ENCODE results near the gene DIS3L2.

The DIS3L2 gene

DNA sequence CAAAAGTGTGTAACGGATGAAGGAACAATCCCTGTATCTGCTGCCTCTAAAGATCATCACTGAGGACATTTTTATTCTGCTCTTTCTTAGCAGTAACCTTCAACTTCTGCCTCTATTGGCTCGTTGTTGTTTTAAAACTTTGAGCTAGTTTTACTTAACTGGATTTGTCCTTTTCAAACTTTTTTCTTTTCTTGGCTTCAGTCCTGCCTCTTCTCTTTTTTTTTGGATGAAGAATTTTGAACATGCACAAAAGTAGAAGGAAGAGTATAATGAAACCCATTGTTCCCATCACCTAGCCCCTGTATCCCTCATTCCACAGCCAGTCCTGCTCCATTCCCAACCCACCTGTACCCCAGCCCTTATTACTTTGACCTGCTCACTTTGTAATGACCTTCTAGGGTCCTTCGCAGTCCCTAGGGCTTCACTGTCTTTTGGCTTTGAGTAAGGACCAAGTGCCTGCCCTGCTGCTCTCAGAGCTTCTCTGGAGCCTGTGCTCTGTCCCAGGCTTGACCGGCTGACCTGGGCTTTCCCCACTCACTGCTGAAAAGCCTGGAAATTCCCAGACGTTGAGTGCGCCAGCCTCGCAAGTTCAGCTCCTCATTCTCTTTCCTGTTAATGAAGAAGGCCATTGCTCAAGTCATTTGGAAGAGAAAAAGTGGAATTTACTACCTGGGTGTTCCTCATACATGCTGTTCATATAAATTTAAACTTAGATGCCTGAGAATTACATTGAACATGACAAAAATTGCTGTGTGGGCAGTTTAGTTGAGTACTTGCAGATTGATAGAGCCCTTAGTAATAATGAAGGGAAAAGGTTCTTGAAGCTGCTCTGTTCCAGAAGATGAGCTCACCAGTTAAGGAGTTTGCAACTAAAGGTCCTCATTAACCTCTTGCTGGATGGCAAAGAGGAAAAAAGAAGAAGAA, 267.7 kb downstream of the DIS3L2 start:
- POLR2A ChIA-PET, result no interaction called here

DNA sequence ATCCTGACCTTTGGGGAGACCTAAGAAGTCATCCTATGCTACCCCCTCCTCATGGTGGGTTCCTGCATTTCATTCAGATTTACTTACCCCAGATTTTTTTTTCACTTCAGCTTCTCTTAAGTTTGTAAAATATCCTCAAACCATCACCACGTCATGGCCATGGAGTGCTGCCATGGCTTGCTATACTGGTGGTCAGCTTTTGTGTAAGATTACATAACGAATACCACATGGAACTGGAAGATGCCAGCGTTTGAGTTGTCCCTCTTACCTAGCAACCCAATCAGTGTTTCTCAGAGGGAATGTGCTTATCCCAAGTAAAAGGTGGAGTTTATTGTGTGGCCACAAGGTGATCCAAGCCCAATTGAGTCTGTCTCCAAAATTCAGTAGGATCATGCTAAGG, 268.4 kb downstream of the DIS3L2 start:
- POLR2A ChIA-PET, result no interaction called here
- DNase-seq (ENCODE audit: extremely low spot score), result no peak
- TF ChIP-seq HDGF (IDR thresholded peaks at IDR 0.05; ENCODE audit: borderline replicate concordance) (no peak), SUZ12 (IDR thresholded peaks at IDR 0.05) (no peak), ELF4 (IDR thresholded peaks at IDR 0.05) (no peak), FOXM1 (IDR thresholded peaks at IDR 0.05; ENCODE audit: borderline replicate concordance) (no peak), SP1 (IDR thresholded peaks at IDR 0.05) (no peak), ARNT (IDR thresholded peaks at IDR 0.05) (no peak), FOXA1 (IDR thresholded peaks at IDR 0.05) (no peak), L3MBTL2 (conservative IDR thresholded peaks at IDR 0.05) (no peak), CTBP1 (IDR thresholded peaks at IDR 0.05; ENCODE audit: borderline replicate concordance) (no peak), TARDBP (IDR thresholded peaks at IDR 0.05) (no peak), NFRKB (IDR thresholded peaks at IDR 0.05) (no peak), FOXK2 (IDR thresholded peaks at IDR 0.05) (no peak), BHLHE40 (IDR thresholded peaks at IDR 0.05; ENCODE audit: borderline replicate concordance) (no peak), ZNF384 (IDR thresholded peaks at IDR 0.05) (no peak), LEF1 (IDR thresholded peaks at IDR 0.05; ENCODE audit: borderline replicate concordance) (no peak)
- TF ChIP-seq, protein P1, sequence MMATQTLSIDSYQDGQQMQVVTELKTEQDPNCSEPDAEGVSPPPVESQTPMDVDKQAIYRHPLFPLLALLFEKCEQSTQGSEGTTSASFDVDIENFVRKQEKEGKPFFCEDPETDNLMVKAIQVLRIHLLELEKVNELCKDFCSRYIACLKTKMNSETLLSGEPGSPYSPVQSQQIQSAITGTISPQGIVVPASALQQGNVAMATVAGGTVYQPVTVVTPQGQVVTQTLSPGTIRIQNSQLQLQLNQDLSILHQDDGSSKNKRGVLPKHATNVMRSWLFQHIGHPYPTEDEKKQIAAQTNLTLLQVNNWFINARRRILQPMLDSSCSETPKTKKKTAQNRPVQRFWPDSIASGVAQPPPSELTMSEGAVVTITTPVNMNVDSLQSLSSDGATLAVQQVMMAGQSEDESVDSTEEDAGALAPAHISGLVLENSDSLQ (IDR thresholded peaks at IDR 0.05), result no peak
- CTCF ChIA-PET, result no interaction called here

More for the DNA sequence above, 267.7 kb downstream of the DIS3L2 start:
- no peak for DNase-seq (ENCODE audit: extremely low spot score)
- no peak for TF ChIP-seq BHLHE40 (IDR thresholded peaks at IDR 0.05; ENCODE audit: borderline replicate concordance)
- no peak for TF ChIP-seq SUZ12 (IDR thresholded peaks at IDR 0.05)
- no peak for TF ChIP-seq SP1 (IDR thresholded peaks at IDR 0.05)
- no peak for TF ChIP-seq NFRKB (IDR thresholded peaks at IDR 0.05)
- TF ChIP-seq FOXK2 (IDR thresholded peaks at IDR 0.05), result no peak
- CTCF ChIA-PET, result interaction anchor here (0.6 kb wide), 1 partner anchor 90 kb away, joined by 3 read pairs; no protein-coding TSS in a partner anchor

DNA sequence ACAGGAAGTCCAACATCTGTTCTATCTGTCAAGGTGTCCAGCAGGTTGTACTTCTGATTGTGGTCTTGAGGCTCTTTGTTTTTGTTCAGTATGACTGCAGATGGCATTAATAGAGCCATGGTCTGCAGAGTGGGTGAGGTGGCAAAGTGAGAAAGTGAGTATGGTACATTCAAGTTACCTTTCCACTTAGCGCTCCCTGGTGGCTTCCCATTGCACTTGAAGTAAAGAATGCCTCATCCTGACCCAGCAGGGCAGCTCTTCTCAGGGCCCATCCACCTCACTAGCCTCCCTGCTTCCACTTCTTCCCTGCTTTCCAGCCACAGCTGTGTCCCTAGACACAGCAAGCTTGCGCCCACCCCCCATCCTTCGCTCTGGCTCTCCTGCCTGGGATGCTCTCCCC, 269.0 kb downstream of the DIS3L2 start:
- peak; percentile 31 for DNase-seq (ENCODE audit: extremely low spot score)
- CTCF ChIA-PET, result interaction anchor here (0.7 kb wide), 1 partner anchor 9 kb away, joined by 3 read pairs; no protein-coding TSS in a partner anchor
- TF ChIP-seq BHLHE40 (IDR thresholded peaks at IDR 0.05; ENCODE audit: borderline replicate concordance) (no peak), CTBP1 (IDR thresholded peaks at IDR 0.05; ENCODE audit: borderline replicate concordance) (no peak), ZNF384 (IDR thresholded peaks at IDR 0.05) (no peak), ARNT (IDR thresholded peaks at IDR 0.05) (no peak), L3MBTL2 (conservative IDR thresholded peaks at IDR 0.05) (no peak), TARDBP (IDR thresholded peaks at IDR 0.05) (no peak), ELF4 (IDR thresholded peaks at IDR 0.05) (no peak), NFRKB (IDR thresholded peaks at IDR 0.05) (no peak), HDGF (IDR thresholded peaks at IDR 0.05; ENCODE audit: borderline replicate concordance) (no peak), FOXM1 (IDR thresholded peaks at IDR 0.05; ENCODE audit: borderline replicate concordance) (no peak), FOXA1 (IDR thresholded peaks at IDR 0.05) (no peak), FOXK2 (IDR thresholded peaks at IDR 0.05) (no peak), LEF1 (IDR thresholded peaks at IDR 0.05; ENCODE audit: borderline replicate concordance) (no peak), SUZ12 (IDR thresholded peaks at IDR 0.05) (no peak), SP1 (IDR thresholded peaks at IDR 0.05) (no peak)
- TF ChIP-seq, protein P1 (IDR thresholded peaks at IDR 0.05), result no peak
- POLR2A ChIA-PET, result no interaction called here

DNA sequence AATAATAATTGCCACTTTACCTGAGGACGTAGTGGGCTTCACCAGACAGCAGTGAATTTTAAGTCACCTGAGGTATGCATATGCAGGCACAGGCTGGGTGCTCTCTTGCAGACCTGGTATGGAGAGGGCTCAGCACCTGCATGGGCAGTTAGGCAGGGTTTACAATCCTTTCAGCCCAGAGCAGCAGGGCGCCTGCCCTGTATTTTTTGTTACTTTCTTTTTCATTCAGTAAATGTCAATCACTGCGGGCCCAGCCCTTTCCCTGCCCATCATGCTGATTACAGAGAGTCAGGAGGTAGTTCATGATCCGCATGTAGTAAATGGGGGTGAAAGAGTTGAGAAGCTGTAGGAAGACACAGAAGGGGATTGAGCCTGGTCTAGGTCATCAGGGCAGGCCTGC, 270.0 kb downstream of the DIS3L2 start:
- CTCF ChIA-PET, result no interaction called here
- POLR2A ChIA-PET, result no interaction called here
- DNase-seq (ENCODE audit: extremely low spot score), result no peak
- TF ChIP-seq ARNT (IDR thresholded peaks at IDR 0.05) (no peak), SP1 (IDR thresholded peaks at IDR 0.05) (no peak), ELF4 (IDR thresholded peaks at IDR 0.05) (no peak), HDGF (IDR thresholded peaks at IDR 0.05; ENCODE audit: borderline replicate concordance) (no peak), ZNF384 (IDR thresholded peaks at IDR 0.05) (no peak), FOXM1 (IDR thresholded peaks at IDR 0.05; ENCODE audit: borderline replicate concordance) (no peak), NFRKB (IDR thresholded peaks at IDR 0.05) (no peak), SUZ12 (IDR thresholded peaks at IDR 0.05) (no peak)
- TF ChIP-seq, protein P1 (IDR thresholded peaks at IDR 0.05), result no peak

DNA sequence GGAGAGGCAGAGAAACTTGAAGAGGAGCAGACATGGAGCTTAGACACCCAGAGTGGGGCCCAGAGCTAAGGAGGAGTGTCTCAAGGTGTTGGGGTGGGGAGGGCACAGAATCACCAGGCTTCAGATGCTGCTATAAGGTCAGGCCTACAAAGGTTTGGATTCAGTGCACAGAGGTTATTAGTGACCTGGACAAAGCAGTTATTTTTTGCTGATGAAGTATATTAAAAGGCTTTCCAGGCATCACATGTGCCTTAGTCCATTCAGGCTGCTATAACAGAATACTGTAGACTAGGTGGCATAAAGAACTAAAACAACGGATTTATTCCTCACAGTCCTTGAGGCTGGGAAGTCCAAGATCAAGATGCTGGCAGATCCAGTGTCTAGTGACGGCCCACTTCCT, 271.4 kb downstream of the DIS3L2 start:
- POLR2A ChIA-PET, result no interaction called here
- no peak for DNase-seq (ENCODE audit: extremely low spot score)
- TF ChIP-seq, protein P1 (IDR thresholded peaks at IDR 0.05), result no peak
- TF ChIP-seq FOXA1 (IDR thresholded peaks at IDR 0.05) (no peak), SP1 (IDR thresholded peaks at IDR 0.05) (no peak), CTBP1 (IDR thresholded peaks at IDR 0.05; ENCODE audit: borderline replicate concordance) (no peak), FOXM1 (IDR thresholded peaks at IDR 0.05; ENCODE audit: borderline replicate concordance) (no peak), BHLHE40 (IDR thresholded peaks at IDR 0.05; ENCODE audit: borderline replicate concordance) (no peak)
- CTCF ChIA-PET, result no interaction called here

Data from HEK293T (cell line).